CD1c-positive myeloid dendritic cell (primary cell): ENCODE measurements around the gene KIF5A.

Experiments used
- DNase-seq: peaks from one replicate; pipeline ENCODE4 v3.0.0-alpha.2; 2016; ENCODE audit errors: extremely low spot score

Gene KIF5A

DNA sequence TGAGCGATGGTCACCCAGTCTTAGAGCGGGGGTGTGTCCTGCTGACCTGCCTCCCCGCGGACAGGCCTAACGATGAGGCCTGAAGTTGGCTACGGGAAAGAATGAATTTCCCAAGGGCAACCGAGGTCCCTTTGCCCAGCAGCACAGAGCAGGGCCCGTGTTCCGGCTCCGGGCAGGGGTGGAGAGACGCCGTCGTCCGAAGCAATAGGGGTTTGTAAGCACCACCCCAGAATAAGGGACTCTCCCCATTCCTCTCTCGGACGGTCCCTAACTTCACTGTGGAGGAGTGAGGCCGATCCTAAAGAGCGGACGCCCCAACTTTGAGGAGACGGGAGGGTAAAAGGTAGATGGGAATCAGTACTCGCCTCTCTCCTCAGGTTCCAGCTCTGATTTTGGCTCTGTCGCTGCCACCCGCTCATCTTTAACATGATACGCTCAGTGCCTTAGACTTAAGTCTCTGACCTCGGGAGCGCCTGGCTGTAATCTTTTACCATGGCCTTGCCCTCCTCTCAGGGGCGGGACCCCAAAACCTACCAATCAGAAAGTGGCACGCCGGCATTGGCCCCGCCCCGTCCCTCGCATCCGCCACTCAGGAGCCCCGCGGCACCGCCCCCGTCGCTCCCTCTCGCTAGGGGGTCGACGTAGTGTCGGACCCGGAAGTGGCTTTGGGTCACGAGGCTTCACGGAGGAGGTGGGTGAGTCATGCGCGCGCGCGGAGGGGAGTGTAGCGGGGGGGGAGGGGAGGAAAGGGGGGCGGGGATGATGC lies 29.6 kb upstream of the KIF5A start, which contains the start of gene DDIT3:
Gene DDIT3, minus strand, starts transcription at position 462 of the 766 bp plus-strand sequence. CDS start 3,108 bp downstream, outside the sequence.
- DNase-seq, result peak; percentile 100

DNA sequence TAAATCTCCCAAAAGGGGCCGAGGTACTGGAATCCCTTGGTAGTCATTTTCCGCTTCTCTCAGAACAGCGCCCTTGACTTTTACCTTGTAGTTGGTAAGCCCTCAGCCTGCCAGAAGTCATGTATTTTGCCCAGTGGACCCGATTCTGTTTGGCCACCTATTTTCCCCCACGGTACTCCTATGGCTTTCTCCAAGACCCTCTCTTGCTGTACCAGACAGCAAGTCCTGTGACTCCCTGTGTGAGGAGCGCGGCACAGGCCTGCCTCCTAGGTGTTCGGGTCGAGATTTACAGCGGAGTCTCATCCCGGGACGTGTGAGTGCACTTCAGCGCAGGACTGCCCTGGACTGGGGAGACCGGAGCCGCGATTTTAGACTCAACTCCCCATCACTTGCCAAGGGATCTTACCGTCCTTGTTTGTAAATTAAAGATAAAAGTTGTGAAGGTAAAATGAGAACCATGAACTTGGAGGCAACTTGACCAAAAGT lies 28.3 kb upstream of the KIF5A start:
- no peak for DNase-seq

DNA sequence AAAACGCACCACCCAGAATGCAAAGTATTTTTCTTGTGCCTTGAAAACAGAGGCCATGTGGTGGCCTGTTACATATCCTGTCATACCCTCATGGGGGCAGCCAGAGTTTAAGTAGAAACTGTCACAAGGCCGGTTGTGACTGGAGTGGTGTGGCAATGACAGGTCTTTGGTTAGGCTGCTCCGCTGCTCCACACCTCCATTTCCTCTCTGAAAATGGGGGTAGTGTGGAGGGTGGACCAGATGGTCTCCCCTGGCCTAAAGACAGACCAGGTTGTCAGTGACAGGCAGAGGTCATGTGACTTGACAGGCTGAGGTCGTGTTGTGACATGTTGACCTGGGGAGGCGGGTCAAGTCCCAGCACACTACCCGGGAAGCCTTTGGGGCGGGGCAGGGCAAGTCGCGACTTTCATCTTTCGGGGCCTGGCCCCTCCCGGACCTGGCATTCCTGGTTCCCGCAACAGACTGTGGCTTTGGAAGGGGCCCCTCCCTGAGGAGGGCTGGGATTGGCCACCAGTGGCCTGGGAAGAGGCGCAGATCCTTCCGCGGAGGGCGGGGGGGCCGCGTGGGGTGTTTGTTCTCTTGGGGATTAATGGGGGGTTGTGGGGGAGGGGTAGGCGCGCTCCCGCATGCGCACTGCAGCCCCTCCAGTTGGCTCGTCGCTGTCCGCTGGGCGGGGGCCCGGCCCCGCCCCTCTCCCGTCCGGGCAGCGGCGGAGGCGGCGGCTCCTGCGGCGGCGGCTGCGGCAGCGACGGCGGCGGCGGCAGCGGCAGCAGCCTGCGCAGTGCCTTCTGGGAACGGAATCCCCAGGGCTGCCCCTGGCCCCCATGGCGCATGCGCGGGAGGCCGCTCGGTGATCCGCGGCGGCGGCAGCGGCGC lies 27.6 kb upstream of the KIF5A start, which contains the start of gene MBD6:
Gene MBD6, plus strand, starts transcription at position 814 of the 876 bp plus-strand sequence. CDS start 1,480 bp downstream, outside the sequence.
- DNase-seq, result peak; percentile 95

DNA sequence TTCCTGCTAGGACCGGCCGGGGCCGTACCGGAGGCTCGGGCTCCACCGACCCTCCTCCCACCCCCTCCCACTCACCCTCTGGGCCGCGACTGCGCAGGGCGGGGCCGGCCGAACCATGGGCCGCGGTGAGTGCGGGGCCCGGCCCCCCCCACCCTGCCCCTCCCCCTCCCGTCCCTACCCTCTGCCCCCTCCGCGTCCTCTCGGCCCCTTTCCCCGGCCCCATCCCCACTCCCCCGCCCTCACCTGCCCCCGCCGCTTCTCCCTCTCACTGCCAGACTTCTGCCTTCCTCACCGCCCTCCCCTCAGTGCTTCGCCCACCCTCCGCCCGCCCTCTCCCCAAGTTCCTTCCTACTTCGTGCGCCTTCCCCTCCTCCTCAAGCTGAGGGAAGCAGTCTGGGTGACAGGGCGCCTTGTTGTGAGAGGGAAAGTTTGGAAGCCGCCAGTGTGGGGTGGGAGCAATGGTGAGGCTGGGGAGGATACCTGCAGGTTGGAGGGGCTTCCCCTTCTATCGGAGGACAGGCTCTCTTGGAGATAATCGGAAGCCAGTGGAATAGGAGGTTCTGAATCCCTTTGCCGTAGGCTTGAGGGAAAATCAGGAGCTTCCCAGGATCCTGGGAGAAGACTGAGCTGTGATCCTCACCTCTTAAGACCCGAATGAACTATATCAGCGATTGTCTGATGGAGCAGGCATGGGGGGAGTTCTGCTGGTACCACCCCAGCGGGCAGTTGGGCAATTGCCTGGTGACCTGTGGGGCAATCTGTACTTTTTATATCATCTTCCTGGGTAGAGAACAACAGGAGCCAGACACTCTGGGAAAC lies 26.7 kb upstream of the KIF5A start:
- peak; percentile 84 for DNase-seq

DNA sequence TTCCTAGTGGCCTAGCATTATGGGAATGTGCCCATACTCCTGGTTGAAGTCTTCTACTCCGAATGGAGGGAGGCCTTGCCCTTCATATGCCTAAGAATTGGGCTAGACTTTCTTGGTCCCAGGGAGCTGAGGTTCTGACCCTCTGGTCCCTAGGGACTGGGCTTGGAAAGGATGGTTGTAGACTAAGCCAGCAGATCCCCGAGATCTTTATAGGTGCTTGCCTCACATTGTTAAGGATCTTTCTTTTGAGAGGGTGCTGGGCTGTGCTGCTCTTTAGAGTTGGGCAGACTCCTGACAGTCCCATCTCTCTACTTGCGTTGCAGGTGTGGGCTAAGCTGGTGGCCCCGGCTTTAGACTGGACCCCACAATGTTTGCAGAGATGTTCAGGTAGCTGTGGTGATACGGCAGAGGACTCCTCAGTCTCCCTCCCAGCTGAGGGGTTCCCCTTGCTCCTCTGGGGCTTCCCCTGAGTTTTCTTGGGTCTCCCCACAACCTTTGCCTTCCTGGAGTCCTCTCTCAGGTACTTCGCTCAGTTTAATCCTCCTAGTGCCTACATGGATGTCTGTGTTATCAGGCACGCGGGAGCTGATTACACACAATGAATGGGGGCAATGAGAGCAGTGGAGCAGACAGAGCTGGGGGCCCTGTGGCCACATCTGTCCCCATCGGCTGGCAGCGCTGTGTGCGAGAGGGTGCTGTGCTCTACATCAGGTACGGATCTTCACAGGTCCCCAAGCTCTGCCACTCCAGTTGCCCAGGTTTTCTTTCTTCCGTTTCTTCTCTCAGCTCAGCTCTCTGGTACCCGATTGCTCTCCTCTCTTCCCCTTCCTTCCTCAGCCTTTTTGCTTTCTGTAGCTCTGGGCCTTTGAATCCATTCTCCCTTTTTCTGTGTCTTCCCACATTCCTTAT lies 25.9 kb upstream of the KIF5A start:
- no peak for DNase-seq

DNA sequence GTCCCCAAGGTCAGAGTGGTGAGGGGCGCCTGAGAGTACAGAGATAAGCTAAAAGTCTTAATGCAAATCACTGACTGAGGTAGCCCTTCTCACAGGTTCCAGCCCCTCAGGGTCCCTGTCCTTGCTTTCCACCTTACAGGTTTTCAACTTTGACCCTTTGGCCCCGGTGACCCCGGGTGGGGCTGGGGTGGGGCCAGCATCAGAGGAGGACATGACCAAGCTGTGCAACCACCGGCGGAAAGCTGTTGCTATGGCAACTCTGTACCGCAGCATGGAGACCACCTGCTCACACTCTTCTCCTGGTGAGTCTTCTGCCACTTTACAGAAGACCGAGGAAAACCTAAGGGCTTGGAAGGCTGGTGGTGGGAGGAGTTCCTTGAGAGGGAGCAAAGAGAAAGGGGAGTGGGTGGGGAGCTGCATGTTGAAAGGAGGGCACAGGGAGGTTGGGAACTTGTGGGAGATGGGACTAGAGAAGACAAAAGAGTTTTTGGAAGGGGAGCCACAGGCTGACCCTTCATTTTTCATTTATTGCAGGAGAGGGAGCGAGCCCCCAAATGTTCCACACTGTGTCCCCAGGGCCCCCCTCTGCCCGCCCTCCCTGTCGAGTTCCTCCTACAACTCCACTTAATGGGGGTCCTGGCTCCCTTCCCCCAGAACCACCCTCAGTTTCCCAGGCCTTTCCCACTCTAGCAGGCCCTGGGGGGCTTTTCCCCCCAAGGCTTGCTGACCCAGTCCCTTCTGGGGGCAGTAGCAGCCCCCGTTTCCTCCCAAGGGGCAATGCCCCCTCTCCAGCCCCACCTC lies 24.8 kb upstream of the KIF5A start:
- DNase-seq, result no peak

DNA sequence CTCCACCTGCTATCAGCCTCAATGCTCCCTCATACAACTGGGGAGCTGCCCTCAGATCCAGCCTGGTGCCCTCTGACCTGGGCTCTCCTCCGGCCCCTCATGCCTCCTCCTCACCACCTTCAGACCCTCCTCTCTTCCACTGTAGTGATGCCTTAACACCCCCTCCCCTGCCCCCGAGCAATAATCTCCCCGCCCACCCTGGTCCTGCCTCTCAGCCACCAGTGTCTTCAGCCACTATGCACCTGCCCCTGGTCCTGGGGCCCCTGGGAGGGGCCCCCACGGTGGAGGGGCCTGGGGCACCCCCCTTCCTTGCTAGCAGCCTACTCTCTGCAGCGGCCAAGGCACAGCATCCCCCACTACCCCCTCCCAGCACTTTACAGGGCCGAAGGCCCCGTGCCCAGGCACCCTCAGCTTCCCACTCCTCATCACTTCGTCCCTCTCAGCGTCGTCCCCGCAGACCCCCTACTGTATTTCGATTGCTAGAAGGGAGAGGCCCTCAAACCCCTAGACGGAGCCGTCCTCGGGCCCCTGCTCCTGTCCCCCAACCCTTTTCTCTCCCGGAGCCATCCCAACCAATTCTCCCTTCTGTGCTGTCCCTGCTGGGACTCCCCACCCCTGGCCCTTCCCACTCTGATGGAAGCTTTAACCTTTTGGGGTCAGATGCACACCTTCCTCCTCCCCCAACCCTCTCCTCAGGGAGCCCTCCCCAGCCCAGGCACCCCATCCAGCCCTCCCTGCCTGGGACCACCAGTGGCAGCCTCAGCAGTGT lies 24.0 kb upstream of the KIF5A start:
- DNase-seq, result no peak

DNA sequence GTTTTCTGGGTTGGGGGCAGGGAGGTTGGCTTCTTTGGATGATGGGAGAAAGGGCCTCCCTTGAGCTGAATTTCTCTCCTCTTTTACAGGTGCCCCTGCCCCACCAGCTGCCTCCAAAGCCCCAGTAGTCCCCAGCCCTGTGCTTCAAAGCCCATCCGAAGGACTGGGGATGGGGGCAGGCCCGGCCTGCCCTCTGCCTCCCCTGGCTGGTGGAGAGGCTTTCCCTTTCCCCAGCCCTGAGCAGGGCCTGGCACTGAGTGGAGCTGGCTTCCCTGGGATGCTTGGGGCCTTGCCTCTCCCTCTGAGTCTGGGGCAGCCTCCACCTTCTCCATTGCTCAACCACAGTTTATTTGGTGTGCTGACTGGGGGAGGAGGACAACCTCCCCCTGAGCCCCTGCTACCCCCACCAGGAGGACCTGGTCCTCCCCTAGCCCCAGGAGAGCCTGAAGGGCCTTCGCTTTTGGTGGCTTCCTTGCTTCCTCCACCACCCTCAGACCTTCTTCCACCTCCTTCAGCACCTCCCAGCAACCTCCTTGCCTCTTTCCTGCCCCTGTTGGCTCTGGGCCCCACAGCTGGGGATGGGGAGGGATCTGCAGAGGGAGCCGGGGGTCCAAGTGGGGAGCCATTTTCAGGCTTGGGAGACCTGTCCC lies 23.2 kb upstream of the KIF5A start:
- no peak for DNase-seq

DNA sequence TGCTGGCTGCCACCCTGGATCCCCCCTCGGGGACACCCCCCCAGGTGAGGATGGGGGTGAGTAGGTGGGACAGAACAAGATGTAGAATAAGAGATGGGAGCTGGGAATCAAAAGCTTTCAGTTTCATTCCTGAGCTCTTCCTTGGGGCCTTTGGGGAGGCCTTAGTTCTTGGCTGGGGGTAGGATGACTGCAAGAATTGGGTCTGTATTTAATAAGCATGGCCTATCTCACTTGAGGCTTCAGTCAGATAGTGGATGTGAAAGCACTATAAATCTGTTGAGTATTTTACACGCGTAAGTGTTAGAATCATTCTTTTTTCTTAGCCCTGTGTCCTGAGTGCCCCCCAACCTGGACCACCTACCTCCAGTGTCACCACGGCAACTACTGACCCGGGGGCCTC lies 22.7 kb upstream of the KIF5A start:
- no peak for DNase-seq

DNA sequence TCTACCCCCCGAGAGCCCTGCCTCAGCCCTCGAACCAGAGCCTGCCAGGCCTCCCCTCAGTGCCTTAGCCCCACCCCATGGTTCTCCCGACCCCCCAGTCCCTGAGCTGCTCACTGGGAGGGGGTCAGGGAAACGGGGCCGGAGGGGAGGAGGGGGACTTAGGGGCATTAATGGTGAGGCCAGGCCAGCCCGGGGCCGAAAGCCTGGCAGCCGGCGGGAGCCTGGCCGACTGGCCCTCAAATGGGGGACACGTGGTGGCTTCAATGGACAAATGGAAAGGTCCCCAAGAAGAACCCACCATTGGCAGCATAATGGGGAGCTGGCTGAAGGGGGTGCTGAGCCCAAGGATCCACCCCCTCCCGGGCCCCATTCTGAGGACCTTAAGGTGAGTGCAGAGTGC lies 21.7 kb upstream of the KIF5A start:
- DNase-seq, result no peak

DNA sequence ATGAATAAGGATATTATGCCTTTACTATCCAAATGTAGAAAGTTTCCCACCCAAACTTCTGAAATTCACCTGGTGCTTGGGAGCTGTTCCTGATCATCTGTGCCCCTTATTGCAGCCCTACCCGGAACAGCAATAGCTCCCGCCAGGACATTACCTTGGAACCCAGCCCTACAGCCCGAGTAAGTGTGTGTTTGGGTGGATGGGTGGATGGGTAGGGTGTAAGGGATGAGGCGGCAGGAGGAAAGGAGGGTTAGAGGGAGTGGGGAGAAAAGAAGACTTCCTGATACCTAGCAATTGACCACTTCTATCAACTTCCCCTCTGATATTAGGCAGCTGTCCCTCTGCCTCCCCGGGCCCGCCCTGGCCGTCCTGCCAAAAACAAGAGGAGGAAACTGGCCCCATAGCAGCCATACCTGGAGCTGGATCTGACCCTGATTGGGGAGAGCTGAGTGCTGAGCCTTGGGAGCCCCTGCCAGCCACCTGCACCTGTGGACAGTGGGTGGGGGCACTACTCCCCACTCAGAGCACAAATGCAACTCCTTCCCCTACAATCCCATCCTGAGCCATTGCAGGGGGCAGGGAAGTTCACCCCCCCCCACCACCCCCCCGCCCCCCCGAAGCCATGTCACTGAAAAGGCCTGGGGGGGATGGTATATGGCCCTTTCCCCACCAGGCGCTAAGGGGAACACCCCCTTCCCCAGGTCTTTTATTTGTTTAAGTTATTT lies 20.9 kb upstream of the KIF5A start:
- DNase-seq, result no peak

DNA sequence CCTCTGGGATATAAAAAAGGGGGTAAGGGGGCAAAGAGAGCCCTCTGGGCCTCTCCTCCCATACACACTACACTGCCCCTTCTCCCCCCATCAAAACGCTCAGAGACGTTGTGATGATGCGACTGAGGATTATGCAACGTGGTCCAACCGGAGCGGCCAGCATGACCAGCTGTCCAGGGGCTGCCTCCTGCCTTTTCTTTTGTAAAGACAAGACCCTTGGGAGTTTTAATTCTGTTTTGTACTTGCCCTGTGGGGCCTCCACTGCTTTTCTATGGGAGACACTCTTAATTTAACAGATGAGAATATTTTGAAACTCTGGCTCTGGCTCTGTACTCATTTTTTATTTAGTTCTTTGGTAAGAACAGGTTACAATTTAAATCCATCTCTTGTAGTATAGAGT lies 20.0 kb upstream of the KIF5A start:
- no peak for DNase-seq

DNA sequence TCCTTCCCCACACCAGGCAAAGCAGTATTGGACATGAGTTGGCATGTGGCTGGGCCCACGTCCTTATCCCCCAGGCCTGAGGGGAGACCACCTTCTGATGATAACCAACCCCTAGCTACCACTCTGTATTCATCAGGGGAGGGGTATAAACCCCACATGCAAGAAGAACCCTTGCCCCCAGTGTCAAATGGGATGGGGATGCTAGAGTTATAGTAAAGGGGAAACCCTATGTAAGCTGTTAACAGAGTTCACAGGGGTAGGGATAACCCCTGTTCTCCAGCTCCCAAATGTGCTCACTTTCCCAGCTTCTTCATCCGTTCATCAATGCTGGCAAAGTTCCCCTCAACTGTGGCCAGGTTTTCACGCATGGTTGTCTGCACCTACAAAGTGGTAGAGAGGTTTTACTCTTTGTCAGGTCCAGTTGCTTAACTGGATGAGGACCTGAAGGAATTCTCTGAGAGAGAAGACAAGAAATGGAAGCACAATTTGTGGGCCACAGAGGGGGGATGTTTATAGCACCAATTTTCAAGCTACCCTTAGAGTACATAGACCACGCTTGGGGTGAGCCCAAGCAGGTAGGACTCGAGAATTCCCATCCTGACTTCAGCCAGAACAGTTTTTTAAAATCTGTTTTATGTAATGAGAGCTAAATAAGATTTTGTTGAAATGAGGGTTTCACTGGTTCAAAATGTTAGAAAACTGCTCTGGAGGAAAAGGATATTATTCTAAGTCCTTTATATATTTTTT lies 19.3 kb upstream of the KIF5A start:
- DNase-seq, result no peak

DNA sequence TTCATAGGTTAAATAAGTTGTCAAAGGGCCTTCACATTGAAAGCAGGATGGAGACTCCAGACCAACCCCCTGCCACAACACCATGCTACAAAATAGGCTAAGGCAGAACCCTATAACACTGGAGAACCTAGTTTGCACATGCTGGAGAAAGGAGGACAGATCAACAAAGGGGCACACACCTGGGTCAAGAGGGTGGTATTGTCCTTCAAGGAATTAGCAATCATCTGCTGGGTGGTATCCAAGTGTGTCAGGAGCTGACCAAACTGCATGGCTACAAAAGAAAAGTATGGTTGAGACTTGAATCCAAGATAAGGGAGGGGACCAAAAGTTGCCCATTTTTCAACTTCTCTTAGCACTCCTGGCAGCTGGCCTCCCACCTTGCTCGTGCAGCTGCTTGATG lies 18.0 kb upstream of the KIF5A start:
- DNase-seq, result no peak

DNA sequence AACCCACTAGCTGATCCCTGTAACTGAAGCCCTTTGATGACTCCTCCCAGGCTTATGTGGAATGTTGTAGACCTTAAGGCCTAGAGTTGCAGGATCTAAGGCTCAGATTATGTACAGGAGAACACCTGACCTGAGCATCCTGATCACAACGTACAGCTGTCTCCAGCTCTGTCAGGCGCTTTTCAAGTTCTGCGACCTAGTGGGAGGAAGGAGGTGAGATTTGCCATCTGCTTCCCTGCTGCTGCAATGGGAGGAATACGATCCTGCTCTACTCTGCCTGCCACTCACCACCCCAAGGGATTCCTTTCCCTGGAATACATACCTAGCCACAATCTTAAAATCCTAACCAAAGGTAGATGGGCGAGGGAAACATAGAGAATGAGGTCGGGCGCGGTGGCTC lies 16.7 kb upstream of the KIF5A start:
- DNase-seq, result no peak

DNA sequence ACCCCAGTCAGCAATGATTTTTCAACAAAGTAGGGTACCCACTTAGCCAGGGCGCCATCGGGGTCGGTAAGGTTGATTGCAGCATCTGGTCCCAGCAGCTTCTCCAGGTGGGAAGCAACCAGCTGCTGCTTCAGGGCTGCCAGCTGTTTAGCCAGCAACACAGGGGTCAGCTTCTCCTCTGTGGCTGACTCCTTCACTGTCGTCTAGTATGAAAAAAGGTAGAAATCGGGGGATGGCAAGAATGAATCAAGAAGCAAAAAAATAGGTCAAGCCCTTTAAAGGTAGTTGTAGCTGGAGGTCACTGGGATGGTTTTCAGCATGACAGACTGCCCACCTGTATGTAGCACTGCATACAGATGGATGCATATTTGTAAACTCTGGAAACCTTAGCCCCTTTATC lies 15.6 kb upstream of the KIF5A start:
- no peak for DNase-seq

DNA sequence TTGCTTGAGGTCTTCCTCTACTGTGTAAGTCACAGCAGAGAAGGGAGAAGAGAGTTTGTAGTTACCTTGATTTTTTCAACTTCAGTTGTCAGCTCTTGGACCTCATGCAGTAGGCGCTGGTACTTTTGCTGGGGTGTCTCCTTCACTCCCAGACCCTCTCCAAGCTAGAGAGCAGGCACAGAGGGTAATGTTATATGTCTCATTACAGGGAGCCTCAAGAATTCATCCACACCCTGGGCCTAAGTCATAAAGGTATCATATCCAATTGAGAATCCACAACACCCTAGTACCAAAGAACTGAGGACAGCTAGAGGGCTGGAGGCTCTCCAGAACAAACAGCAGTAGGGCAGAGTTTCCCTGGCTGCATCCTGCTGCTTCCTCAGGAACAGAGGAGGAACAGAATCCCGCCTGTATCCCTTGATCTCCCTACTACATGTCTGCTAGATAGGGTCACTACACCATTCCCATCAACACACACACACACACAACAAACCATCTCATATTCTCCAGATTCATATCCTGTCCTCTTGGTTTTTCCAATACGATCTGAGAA lies 14.8 kb upstream of the KIF5A start:
- no peak for DNase-seq
